GM19193 (cell line): ENCODE results near the gene TMEM269.

ENCODE experiments used
- POLR2A ChIP-seq: IDR thresholded peaks from 4 replicates; pipeline ENCODE4 v1.6.1; 2011; ENCODE audit not compliant: insufficient read depth, insufficient read length; ENCODE audit errors: extremely low read depth

Gene TMEM269

GRCh38 chr1:42759114-42759513, 25.7 kb upstream of the TMEM269 start:
- TF ChIP-seq POLR2A = no peak

- no peak for TF ChIP-seq POLR2A
Measured at GRCh38 chr1:42761567-42761966, 23.2 kb upstream of the TMEM269 start.

- no peak for TF ChIP-seq POLR2A
Measured at GRCh38 chr1:42762269-42762668, 22.5 kb upstream of the TMEM269 start.

GRCh38 chr1:42765269-42765668, 19.5 kb upstream of the TMEM269 start:
- TF ChIP-seq POLR2A = no peak

GRCh38 chr1:42765832-42766740, 18.7 kb upstream of the TMEM269 start:
- TF ChIP-seq POLR2A = no peak

GRCh38 chr1:42766741-42767509, 17.9 kb upstream of the TMEM269 start, which contains the start of the genes C1orf50 and P3H1:
Gene C1orf50, plus strand, starts transcription at chr1:42767249. Its CDS starts 63 bp downstream, at chr1:42767312.
Gene P3H1, minus strand, starts transcription at chr1:42767028. Its CDS starts 57 bp downstream, at chr1:42766971.
- peak; percentile 97 for TF ChIP-seq POLR2A

- no peak for TF ChIP-seq POLR2A
Measured at GRCh38 chr1:42767510-42768000, 17.2 kb upstream of the TMEM269 start.

GRCh38 chr1:42768172-42768571, 16.6 kb upstream of the TMEM269 start:
- no peak for TF ChIP-seq POLR2A

- no peak for TF ChIP-seq POLR2A
Measured at GRCh38 chr1:42769811-42770210, 15.0 kb upstream of the TMEM269 start.

GRCh38 chr1:42773420-42773819, 11.4 kb upstream of the TMEM269 start:
- no peak for TF ChIP-seq POLR2A

- TF ChIP-seq POLR2A = no peak
Measured at GRCh38 chr1:42774928-42775526, 9.8 kb upstream of the TMEM269 start.

GRCh38 chr1:42776502-42776901, 8.3 kb upstream of the TMEM269 start:
- TF ChIP-seq POLR2A = no peak

GRCh38 chr1:42777852-42778251, 6.9 kb upstream of the TMEM269 start:
- no peak for TF ChIP-seq POLR2A

GRCh38 chr1:42779725-42780124, 5.1 kb upstream of the TMEM269 start:
- no peak for TF ChIP-seq POLR2A

GRCh38 chr1:42780176-42780575, 4.6 kb upstream of the TMEM269 start:
- TF ChIP-seq POLR2A = no peak
